ENCODE measurements around the gene NOL4L.

Gene NOL4L

GRCh38 chr20:32609993-32610392 is 24.9 kb upstream of the NOL4L start:
- DNase-seq = no peak
- Mint-ChIP-seq H3K36me3 (ENCODE audit: insufficient read depth) (no peaks in the 10 kb centered on the region), H3K4me3 (no peak overlapping the region), H3K27ac (no peak overlapping the region), H3K9me3 (peaks cover 4 to 11% of the 10 kb centered on the region in 2 donors), H3K4me1 (ENCODE audit: low read depth in 2 of 2) (no peaks in the 10 kb centered on the region), H3K27me3 (peaks cover 0 to 4% of the 10 kb centered on the region in 2 donors)
- no peak for ATAC-seq (replicated peaks)

- Mint-ChIP-seq H3K36me3 (ENCODE audit: insufficient read depth) (no peaks in the 10 kb centered on the region), H3K4me1 (ENCODE audit: low read depth in 2 of 2) (no peaks in the 10 kb centered on the region), H3K9me3 (peaks cover 4 to 11% of the 10 kb centered on the region in 2 donors), H3K27ac (peak overlapping the region in 1 of 2 donors; percentile 36), H3K4me3 (no peak overlapping the region), H3K27me3 (peaks cover 0 to 4% of the 10 kb centered on the region in 2 donors)
- DNase-seq = no peak
- ATAC-seq (replicated peaks) = no peak
These were observed 24.1 kb upstream of the NOL4L start for GRCh38 chr20:32609111-32609773.

- Mint-ChIP-seq H3K36me3 (ENCODE audit: insufficient read depth) (no peaks in the 10 kb centered on the region), H3K9me3 (peaks cover 4 to 9% of the 10 kb centered on the region in 2 donors), H3K27me3 (peaks cover 0 to 4% of the 10 kb centered on the region in 2 donors), H3K27ac (peak overlapping the region; percentile 19 to 36), H3K4me1 (ENCODE audit: low read depth in 2 of 2) (no peaks in the 10 kb centered on the region), H3K4me3 (no peak overlapping the region)
- ATAC-seq (replicated peaks) (no peak), DNase-seq (no peak)
These were observed 23.5 kb upstream of the NOL4L start for GRCh38 chr20:32608664-32609015.

- ATAC-seq (replicated peaks) = no peak
- H3K27me3 Mint-ChIP-seq = no peaks in the 10 kb centered on the region
- H3K4me1 Mint-ChIP-seq (ENCODE audit: low read depth in 2 of 2) = no peaks in the 10 kb centered on the region
- peak overlapping the region in 1 of 2 donors; percentile 19 for H3K27ac Mint-ChIP-seq
- DNase-seq = no peak
- H3K9me3 Mint-ChIP-seq = peaks cover 0 to 3% of the 10 kb centered on the region in 2 donors
- no peaks in the 10 kb centered on the region for H3K36me3 Mint-ChIP-seq (ENCODE audit: insufficient read depth)
- H3K4me3 Mint-ChIP-seq = no peak overlapping the region
These were observed 22.9 kb upstream of the NOL4L start for GRCh38 chr20:32607727-32608663.

GRCh38 chr20:32607324-32607723 is 22.2 kb upstream of the NOL4L start:
- Mint-ChIP-seq H3K4me1 (ENCODE audit: low read depth in 2 of 2) (no peaks in the 10 kb centered on the region), H3K36me3 (ENCODE audit: insufficient read depth) (no peaks in the 10 kb centered on the region)

GRCh38 chr20:32606790-32607189 is 21.7 kb upstream of the NOL4L start:
- Mint-ChIP-seq H3K36me3 (ENCODE audit: insufficient read depth) (no peaks in the 10 kb centered on the region), H3K27me3 (no peaks in the 10 kb centered on the region)
- ATAC-seq (replicated peaks) = no peak

More at GRCh38 chr20:32607324-32607723, 22.2 kb upstream of the NOL4L start:
- no peak for DNase-seq
- no peak overlapping the region for H3K4me3 Mint-ChIP-seq
- no peak for ATAC-seq (replicated peaks)
- H3K27ac Mint-ChIP-seq = no peak overlapping the region
- no peaks in the 10 kb centered on the region for H3K9me3 Mint-ChIP-seq
- no peaks in the 10 kb centered on the region for H3K27me3 Mint-ChIP-seq

GRCh38 chr20:32606107-32606506 is 21.0 kb upstream of the NOL4L start:
- DNase-seq (no peak), ATAC-seq (replicated peaks) (no peak)
- Mint-ChIP-seq H3K4me3 (no peak overlapping the region), H3K27ac (no peak overlapping the region), H3K4me1 (ENCODE audit: low read depth in 2 of 2) (no peaks in the 10 kb centered on the region), H3K27me3 (no peaks in the 10 kb centered on the region), H3K36me3 (ENCODE audit: insufficient read depth) (no peaks in the 10 kb centered on the region), H3K9me3 (no peaks in the 10 kb centered on the region)

More at GRCh38 chr20:32606790-32607189, 21.7 kb upstream of the NOL4L start:
- no peak overlapping the region for H3K27ac Mint-ChIP-seq
- no peaks in the 10 kb centered on the region for H3K9me3 Mint-ChIP-seq
- no peak overlapping the region for H3K4me3 Mint-ChIP-seq
- DNase-seq = no peak
- H3K4me1 Mint-ChIP-seq (ENCODE audit: low read depth in 2 of 2) = no peaks in the 10 kb centered on the region

GRCh38 chr20:32605167-32605656 is 20.1 kb upstream of the NOL4L start:
- no peaks in the 10 kb centered on the region for H3K9me3 Mint-ChIP-seq
- H3K27ac Mint-ChIP-seq = peak overlapping the region in 1 of 2 donors; percentile 13
- DNase-seq (no peak), ATAC-seq (replicated peaks) (no peak)
- no peaks in the 10 kb centered on the region for H3K27me3 Mint-ChIP-seq
- H3K36me3 Mint-ChIP-seq (ENCODE audit: insufficient read depth) = no peaks in the 10 kb centered on the region
- no peaks in the 10 kb centered on the region for H3K4me1 Mint-ChIP-seq (ENCODE audit: low read depth in 2 of 2)
- no peak overlapping the region for H3K4me3 Mint-ChIP-seq

GRCh38 chr20:32603046-32603726 is 18.1 kb upstream of the NOL4L start:
- DNase-seq = no peak
- H3K4me3 Mint-ChIP-seq = no peak overlapping the region
- H3K27me3 Mint-ChIP-seq = no peaks in the 10 kb centered on the region
- H3K27ac Mint-ChIP-seq = no peak overlapping the region
- H3K36me3 Mint-ChIP-seq (ENCODE audit: insufficient read depth) = no peaks in the 10 kb centered on the region
- H3K4me1 Mint-ChIP-seq (ENCODE audit: low read depth in 2 of 2) = no peaks in the 10 kb centered on the region
- no peak for ATAC-seq (replicated peaks)
- no peaks in the 10 kb centered on the region for H3K9me3 Mint-ChIP-seq

GRCh38 chr20:32602273-32602672 is 17.1 kb upstream of the NOL4L start:
- H3K27ac Mint-ChIP-seq = no peak overlapping the region
- DNase-seq (no peak), ATAC-seq (replicated peaks) (no peak)
- H3K4me3 Mint-ChIP-seq = no peak overlapping the region
- no peaks in the 10 kb centered on the region for H3K4me1 Mint-ChIP-seq (ENCODE audit: low read depth in 2 of 2)
- H3K9me3 Mint-ChIP-seq = no peaks in the 10 kb centered on the region
- no peaks in the 10 kb centered on the region for H3K36me3 Mint-ChIP-seq (ENCODE audit: insufficient read depth)
- H3K27me3 Mint-ChIP-seq = no peaks in the 10 kb centered on the region

- Mint-ChIP-seq H3K4me3 (no peak overlapping the region), H3K27ac (no peak overlapping the region), H3K9me3 (no peaks in the 10 kb centered on the region), H3K27me3 (no peaks in the 10 kb centered on the region), H3K4me1 (ENCODE audit: low read depth in 2 of 2) (peaks cover 0 to 7% of the 10 kb centered on the region in 2 donors), H3K36me3 (ENCODE audit: insufficient read depth) (no peaks in the 10 kb centered on the region)
- DNase-seq (no peak), ATAC-seq (replicated peaks) (no peak)
These were observed 15.6 kb upstream of the NOL4L start for GRCh38 chr20:32600681-32601237.

- Mint-ChIP-seq H3K36me3 (ENCODE audit: insufficient read depth) (no peaks in the 10 kb centered on the region), H3K4me1 (ENCODE audit: low read depth in 2 of 2) (peaks cover 0 to 7% of the 10 kb centered on the region in 2 donors), H3K4me3 (no peak overlapping the region), H3K27ac (no peak overlapping the region), H3K27me3 (no peaks in the 10 kb centered on the region), H3K9me3 (no peaks in the 10 kb centered on the region)
- no peak for ATAC-seq (replicated peaks)
- no peak for DNase-seq
These were observed 14.7 kb upstream of the NOL4L start for GRCh38 chr20:32599783-32600340.

GRCh38 chr20:32598606-32599005 is 13.5 kb upstream of the NOL4L start:
- Mint-ChIP-seq H3K4me3 (no peak overlapping the region), H3K9me3 (no peaks in the 10 kb centered on the region), H3K4me1 (ENCODE audit: low read depth in 2 of 2) (peaks cover 0 to 7% of the 10 kb centered on the region in 2 donors), H3K36me3 (ENCODE audit: insufficient read depth) (no peaks in the 10 kb centered on the region), H3K27ac (no peak overlapping the region), H3K27me3 (no peaks in the 10 kb centered on the region)
- DNase-seq = no peak
- ATAC-seq (replicated peaks) = no peak

Measured in effector memory CD8-positive, alpha-beta T cell (primary cell).